ENCODE data around the gene PRRG3. TPM values are rescaled to one million over a fixed set of nuclear protein-coding genes. Genes with fewer than 3 reads are reported as not detected.

The PRRG3 gene
- total and polyA plus RNA-seq, 4 donors, result 0.11 to 5.6 (median 1.5) TPM

DNA sequence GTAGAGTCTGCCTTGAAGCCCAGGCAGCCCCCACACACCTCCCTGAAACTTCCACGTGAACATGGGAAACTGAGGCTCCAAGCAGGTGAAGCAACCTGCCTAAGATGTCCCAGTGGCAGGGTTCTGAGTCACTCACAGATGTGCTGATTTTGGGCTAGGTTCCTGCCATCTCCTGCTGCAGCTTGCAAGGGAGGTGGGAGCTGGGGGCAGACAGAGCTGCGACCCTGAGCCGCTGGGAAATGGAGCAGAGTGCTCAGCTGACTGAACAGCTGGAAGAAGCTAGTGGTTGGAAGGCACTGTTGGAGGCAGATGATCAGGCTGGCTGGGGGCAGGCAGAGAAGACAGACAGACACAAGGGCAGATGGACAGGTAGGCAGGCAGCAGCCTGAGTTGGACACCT is 17.0 kb downstream of the PRRG3 start:
- peak overlapping the region in 1 of 2 donors; percentile 37 for H3K27ac ChIP-seq (ENCODE audit: low read depth in 1 of 2, low read length in 1 of 2)
- no peaks in the 10 kb centered on the region for H3K36me3 ChIP-seq (ENCODE audit: control insufficient read depth in 4 of 4, insufficient read depth in 4 of 4, low read length in 4 of 4)
- H3K9ac ChIP-seq (ENCODE audit: insufficient read depth in 1 of 2, low read length in 2 of 2), result no peak overlapping the region
- 59 to 66% methylated on average over 3 of the region's 3 CpGs for WGBS, 2 donors
- TF ChIP-seq CTCF (IDR thresholded peaks at IDR 0.05; ENCODE audit: control extremely low read depth, extremely low read depth), result no peak
- H3K4me1 ChIP-seq (ENCODE audit: control insufficient read depth in 5 of 5, insufficient read depth in 5 of 5, low read length in 5 of 5), result peaks cover 0 to 4% (median 0%) of the 10 kb centered on the region in 5 donors
- peaks cover 0 to 6% (median 2%) of the 10 kb centered on the region in 3 donors for H3K27me3 ChIP-seq (ENCODE audit: control insufficient read depth in 3 of 3, insufficient read depth in 3 of 3, low read length in 2 of 3)
- no peak for ATAC-seq (ENCODE audit: insufficient read depth, low FRiP score)
- H3K4me3 ChIP-seq, result no peak overlapping the region
- peaks cover 0 to 3% (median 0%) of the 10 kb centered on the region in 4 donors for H3K9me3 ChIP-seq (ENCODE audit: control insufficient read depth in 4 of 4, insufficient read depth in 3 of 4, low read length in 3 of 4)
- no peak for DNase-seq

DNA sequence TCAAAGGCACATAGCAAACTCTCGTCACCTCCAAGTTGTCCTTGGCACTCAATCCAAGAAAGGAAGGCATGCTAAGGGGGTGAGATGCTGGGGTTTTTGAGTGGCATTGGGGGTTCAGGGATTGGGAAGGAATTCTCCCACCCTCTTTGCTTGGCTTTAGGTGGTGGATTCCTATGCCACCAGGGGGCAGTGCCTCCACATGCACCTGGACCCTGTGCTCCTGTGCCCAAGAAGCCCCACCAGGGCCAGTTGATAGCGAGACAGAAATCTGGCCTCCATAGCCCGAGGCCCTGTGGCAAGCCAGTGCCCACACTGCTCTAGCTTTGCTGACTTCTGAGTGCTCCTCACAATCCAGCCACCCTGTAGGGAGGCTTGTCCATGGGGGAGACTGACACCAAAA is 18.6 kb downstream of the PRRG3 start:
- no peak for ATAC-seq (ENCODE audit: insufficient read depth, low FRiP score)
- Histone ChIP-seq H3K9me3 (ENCODE audit: control insufficient read depth in 4 of 4, insufficient read depth in 3 of 4, low read length in 3 of 4) (peaks cover 0 to 3% (median 0%) of the 10 kb centered on the region in 4 donors), H3K4me1 (ENCODE audit: control insufficient read depth in 5 of 5, insufficient read depth in 5 of 5, low read length in 5 of 5) (peaks cover 0 to 4% (median 0%) of the 10 kb centered on the region in 5 donors), H3K4me3 (no peak overlapping the region), H3K9ac (ENCODE audit: insufficient read depth in 1 of 2, low read length in 2 of 2) (no peak overlapping the region), H3K27ac (ENCODE audit: low read depth in 1 of 2, low read length in 1 of 2) (no peak overlapping the region), H3K36me3 (ENCODE audit: control insufficient read depth in 4 of 4, insufficient read depth in 4 of 4, low read length in 4 of 4) (no peaks in the 10 kb centered on the region), H3K27me3 (ENCODE audit: control insufficient read depth in 3 of 3, insufficient read depth in 3 of 3, low read length in 2 of 3) (peaks cover 0 to 6% (median 2%) of the 10 kb centered on the region in 3 donors)
- no peak for DNase-seq
- TF ChIP-seq CTCF (IDR thresholded peaks at IDR 0.05; ENCODE audit: control extremely low read depth, extremely low read depth), result no peak
- WGBS, 2 donors, result 59 to 63% methylated on average over 3 of the region's 3 CpGs

DNA sequence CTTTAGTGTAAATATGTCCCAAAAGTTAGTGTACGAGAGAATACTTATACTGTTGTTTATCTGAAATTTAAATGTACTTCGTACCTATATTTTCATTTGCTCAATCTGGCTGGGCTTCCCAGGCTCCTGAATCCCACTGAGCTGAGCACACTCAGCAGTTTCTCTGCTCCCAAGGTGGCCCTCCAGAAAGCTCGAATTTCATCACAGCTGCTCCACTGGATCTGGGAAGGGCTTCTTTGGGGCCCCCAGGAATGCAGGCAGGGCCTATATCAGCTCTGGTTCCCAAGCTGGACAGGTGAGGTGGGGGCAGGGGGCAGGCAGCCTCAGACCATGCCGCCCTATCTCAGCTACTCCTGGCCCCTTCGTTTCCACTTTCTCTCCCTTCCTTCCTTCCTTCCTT is 19.1 kb downstream of the PRRG3 start:
- Histone ChIP-seq H3K9me3 (ENCODE audit: control insufficient read depth in 4 of 4, insufficient read depth in 3 of 4, low read length in 3 of 4) (peaks cover 0 to 3% (median 0%) of the 10 kb centered on the region in 4 donors), H3K36me3 (ENCODE audit: control insufficient read depth in 4 of 4, insufficient read depth in 4 of 4, low read length in 4 of 4) (no peaks in the 10 kb centered on the region), H3K4me3 (no peak overlapping the region), H3K9ac (ENCODE audit: insufficient read depth in 1 of 2, low read length in 2 of 2) (no peak overlapping the region), H3K27me3 (ENCODE audit: control insufficient read depth in 3 of 3, insufficient read depth in 3 of 3, low read length in 2 of 3) (peaks cover 0 to 6% (median 2%) of the 10 kb centered on the region in 3 donors), H3K27ac (ENCODE audit: low read depth in 1 of 2, low read length in 1 of 2) (no peak overlapping the region), H3K4me1 (ENCODE audit: control insufficient read depth in 5 of 5, insufficient read depth in 5 of 5, low read length in 5 of 5) (peaks cover 0 to 4% (median 0%) of the 10 kb centered on the region in 5 donors)
- DNase-seq, result peak in 1 of 3 donors; percentile 21
- no peak for TF ChIP-seq CTCF (IDR thresholded peaks at IDR 0.05; ENCODE audit: control extremely low read depth, extremely low read depth)
- no peak for ATAC-seq (ENCODE audit: insufficient read depth, low FRiP score)
- 52% methylated on average over 4 to 5 of the region's 5 CpGs for WGBS, 2 donors

DNA sequence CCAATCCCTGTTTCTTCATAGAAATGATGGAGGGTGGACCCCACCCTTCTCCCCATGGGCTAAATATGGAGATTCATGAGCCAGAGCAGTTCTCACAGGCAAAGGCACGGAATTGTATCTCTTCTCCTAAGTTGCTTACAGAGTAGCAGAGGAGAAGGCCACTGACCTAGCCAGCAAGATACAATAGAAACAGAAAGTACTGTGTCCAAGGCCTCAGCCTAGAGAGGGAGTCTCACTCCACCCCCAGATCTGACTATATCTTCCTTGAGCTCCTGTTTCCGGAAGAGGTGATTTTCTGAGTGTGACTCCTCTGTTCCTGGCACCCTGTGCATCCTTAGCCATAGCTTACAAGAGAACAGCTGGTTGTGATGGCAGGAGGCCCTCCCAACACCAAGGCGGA is 20.5 kb downstream of the PRRG3 start, which contains the start of gene FATE1:
TSS of gene FATE1 (plus strand) at position 284 of the 400 bp plus-strand sequence. CDS start at position 369, 85 bp downstream.
- ATAC-seq (ENCODE audit: insufficient read depth, low FRiP score) (no peak), DNase-seq (no peak)
- H3K36me3 ChIP-seq (ENCODE audit: control insufficient read depth in 4 of 4, insufficient read depth in 4 of 4, low read length in 4 of 4), result no peaks in the 10 kb centered on the region
- no peak within 1 kb of the TSS for H3K27ac ChIP-seq (ENCODE audit: low read depth in 1 of 2, low read length in 1 of 2)
- no peak within 1 kb of the TSS for H3K9ac ChIP-seq (ENCODE audit: insufficient read depth in 1 of 2, low read length in 2 of 2)
- H3K4me1 ChIP-seq (ENCODE audit: control insufficient read depth in 5 of 5, insufficient read depth in 5 of 5, low read length in 5 of 5), result peaks cover 0 to 4% (median 0%) of the 10 kb centered on the region in 5 donors
- 69 to 78% methylated on average over 3 of the region's 3 CpGs for WGBS, 2 donors
- H3K27me3 ChIP-seq (ENCODE audit: control insufficient read depth in 3 of 3, insufficient read depth in 3 of 3, low read length in 2 of 3), result peaks cover 0 to 6% (median 2%) of the 10 kb centered on the region in 3 donors
- H3K4me3 ChIP-seq, result no peak within 1 kb of the TSS
- TF ChIP-seq CTCF (IDR thresholded peaks at IDR 0.05; ENCODE audit: control extremely low read depth, extremely low read depth), result no peak
- H3K9me3 ChIP-seq (ENCODE audit: control insufficient read depth in 4 of 4, insufficient read depth in 3 of 4, low read length in 3 of 4), result peaks cover 0 to 3% (median 0%) of the 10 kb centered on the region in 4 donors

All from lung (tissue), 12 donors.